ENCODE data around the gene KCNK1. TPM values are rescaled to one million over a fixed set of nuclear protein-coding genes. Genes with fewer than 3 reads are reported as not detected.

The KCNK1 gene
- polyA plus RNA-seq, 1 donor (not counting 4 experiments of a cell fraction or from before 2014, with no cell fraction given), result 17.5 TPM

DNA sequence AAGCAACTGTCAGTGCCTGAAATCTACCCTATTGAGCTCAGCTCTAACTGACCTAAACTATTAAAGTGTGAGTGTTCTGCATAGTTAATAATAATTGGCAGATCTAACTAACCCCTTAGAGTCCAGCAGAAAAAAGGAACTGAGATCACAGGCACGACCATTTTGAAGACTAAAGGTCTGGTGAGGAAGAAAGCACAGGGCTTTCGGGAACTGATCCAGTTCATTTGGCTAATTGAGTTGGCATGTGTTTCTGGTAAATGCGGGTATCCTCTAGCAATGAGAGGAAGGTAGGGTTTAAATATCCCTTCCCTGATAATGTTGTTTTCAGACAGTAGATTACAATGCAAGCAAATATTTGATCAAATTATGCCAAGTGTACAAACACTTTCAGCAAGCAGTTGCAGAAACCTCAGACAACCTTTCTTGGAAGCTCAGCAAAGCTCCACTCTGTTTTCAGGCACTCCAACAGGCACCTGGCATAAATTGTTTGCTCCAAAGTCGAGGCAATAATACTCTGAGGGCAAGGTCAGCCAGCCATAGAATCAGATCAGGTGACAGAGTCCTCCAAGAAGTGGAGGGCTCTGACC, 100.8 kb downstream of the KCNK1 start:
- TF ChIP-seq, protein P1, sequence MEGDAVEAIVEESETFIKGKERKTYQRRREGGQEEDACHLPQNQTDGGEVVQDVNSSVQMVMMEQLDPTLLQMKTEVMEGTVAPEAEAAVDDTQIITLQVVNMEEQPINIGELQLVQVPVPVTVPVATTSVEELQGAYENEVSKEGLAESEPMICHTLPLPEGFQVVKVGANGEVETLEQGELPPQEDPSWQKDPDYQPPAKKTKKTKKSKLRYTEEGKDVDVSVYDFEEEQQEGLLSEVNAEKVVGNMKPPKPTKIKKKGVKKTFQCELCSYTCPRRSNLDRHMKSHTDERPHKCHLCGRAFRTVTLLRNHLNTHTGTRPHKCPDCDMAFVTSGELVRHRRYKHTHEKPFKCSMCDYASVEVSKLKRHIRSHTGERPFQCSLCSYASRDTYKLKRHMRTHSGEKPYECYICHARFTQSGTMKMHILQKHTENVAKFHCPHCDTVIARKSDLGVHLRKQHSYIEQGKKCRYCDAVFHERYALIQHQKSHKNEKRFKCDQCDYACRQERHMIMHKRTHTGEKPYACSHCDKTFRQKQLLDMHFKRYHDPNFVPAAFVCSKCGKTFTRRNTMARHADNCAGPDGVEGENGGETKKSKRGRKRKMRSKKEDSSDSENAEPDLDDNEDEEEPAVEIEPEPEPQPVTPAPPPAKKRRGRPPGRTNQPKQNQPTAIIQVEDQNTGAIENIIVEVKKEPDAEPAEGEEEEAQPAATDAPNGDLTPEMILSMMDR (optimal IDR thresholded peaks at IDR 0.05 in 1 of 3, IDR thresholded peaks at IDR 0.05 in 1 of 3, conservative IDR thresholded peaks at IDR 0.05 in 1 of 3; ENCODE audit: extremely low read depth in 1 of 3, insufficient read depth in 2 of 3, low read length in 3 of 3), result no peak
- no peak for TF ChIP-seq EZH2 (IDR thresholded peaks at IDR 0.05; ENCODE audit: low read length)
- Histone ChIP-seq H2AFZ (ENCODE audit: control insufficient read depth, low read length) (no peak overlapping the region), H3K36me3 (ENCODE audit: control insufficient read depth in 2 of 2, extremely low read depth in 1 of 2, insufficient read depth in 2 of 2, low read length in 2 of 2) (no peaks in the 10 kb centered on the region), H3K79me2 (ENCODE audit: control insufficient read depth, insufficient read depth, low read length) (no peaks in the 10 kb centered on the region), H3K9ac (ENCODE audit: control insufficient read depth, extremely low read depth, insufficient read depth, low read length) (no peak overlapping the region), H3K9me3 (ENCODE audit: control insufficient read depth, low read depth, low read length) (no peaks in the 10 kb centered on the region), H3K9me1 (ENCODE audit: control insufficient read depth, extremely low read depth, insufficient read depth, low read length) (no peaks in the 10 kb centered on the region), H3K27ac (ENCODE audit: control insufficient read depth, insufficient read depth, low read length) (no peak overlapping the region), H3K4me3 (ENCODE audit: control insufficient read depth in 2 of 3, extremely low read depth in 1 of 3, insufficient read depth in 2 of 3, low read depth in 1 of 3, low read length in 3 of 3) (no peak overlapping the region), H3K4me1 (ENCODE audit: control insufficient read depth, extremely low read depth, insufficient read depth, low read length) (no peaks in the 10 kb centered on the region), H4K20me1 (ENCODE audit: control insufficient read depth, extremely low read depth, insufficient read depth, low read length) (no peaks in the 10 kb centered on the region), H3K27me3 (ENCODE audit: control insufficient read depth, extremely low read depth, insufficient read depth, low read length) (peaks cover 3% of the 10 kb centered on the region), H3K4me2 (ENCODE audit: control insufficient read depth, extremely low read depth, insufficient read depth, low read depth, low read length) (no peak overlapping the region)
- no peak for DNase-seq (ENCODE audit: low read depth, low spot score)
- dilution Hi-C loops (cut with MboI; ENCODE audit: extremely low pct_ligation_motif_present, low sequenced_read_pairs), result no loop called here
- peak; percentile 9 for FAIRE-seq

DNA sequence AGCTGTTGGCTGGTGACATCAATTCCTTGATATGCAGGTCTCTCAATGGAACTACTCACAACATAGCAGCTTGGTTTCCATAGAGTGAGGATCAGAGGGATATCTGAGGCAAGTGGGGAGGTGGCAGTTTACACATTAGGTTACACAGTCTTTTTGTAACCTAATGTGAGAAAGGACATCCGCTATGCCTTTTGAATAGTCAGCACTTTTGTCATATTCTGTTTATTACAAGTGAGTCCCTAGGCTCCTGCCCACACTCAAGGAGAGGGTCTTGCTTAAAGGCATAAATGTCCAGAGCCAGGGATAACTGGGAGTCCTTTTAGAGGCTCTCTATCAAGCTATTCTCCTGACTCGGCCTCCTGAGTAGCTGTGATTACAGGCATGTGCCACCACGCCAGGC, 104.2 kb downstream of the KCNK1 start:
- no peaks in the 10 kb centered on the region for H3K9me1 ChIP-seq (ENCODE audit: control insufficient read depth, extremely low read depth, insufficient read depth, low read length)
- H3K4me3 ChIP-seq (ENCODE audit: control insufficient read depth in 2 of 3, extremely low read depth in 1 of 3, insufficient read depth in 2 of 3, low read depth in 1 of 3, low read length in 3 of 3), result no peak overlapping the region
- no peak overlapping the region for H3K27ac ChIP-seq (ENCODE audit: control insufficient read depth, insufficient read depth, low read length)
- no peak overlapping the region for H2AFZ ChIP-seq (ENCODE audit: control insufficient read depth, low read length)
- H3K9me3 ChIP-seq (ENCODE audit: control insufficient read depth, low read depth, low read length), result no peaks in the 10 kb centered on the region
- no peak for TF ChIP-seq EZH2 (IDR thresholded peaks at IDR 0.05; ENCODE audit: low read length)
- TF ChIP-seq, protein P1 (optimal IDR thresholded peaks at IDR 0.05 in 1 of 3, IDR thresholded peaks at IDR 0.05 in 1 of 3, conservative IDR thresholded peaks at IDR 0.05 in 1 of 3; ENCODE audit: extremely low read depth in 1 of 3, insufficient read depth in 2 of 3, low read length in 3 of 3), result no peak
- H4K20me1 ChIP-seq (ENCODE audit: control insufficient read depth, extremely low read depth, insufficient read depth, low read length), result no peaks in the 10 kb centered on the region
- H3K4me1 ChIP-seq (ENCODE audit: control insufficient read depth, extremely low read depth, insufficient read depth, low read length), result no peaks in the 10 kb centered on the region
- H3K27me3 ChIP-seq (ENCODE audit: control insufficient read depth, extremely low read depth, insufficient read depth, low read length), result peaks cover 3% of the 10 kb centered on the region
- no peaks in the 10 kb centered on the region for H3K79me2 ChIP-seq (ENCODE audit: control insufficient read depth, insufficient read depth, low read length)
- H3K36me3 ChIP-seq (ENCODE audit: control insufficient read depth in 2 of 2, extremely low read depth in 1 of 2, insufficient read depth in 2 of 2, low read length in 2 of 2), result no peaks in the 10 kb centered on the region
- FAIRE-seq (no peak), DNase-seq (ENCODE audit: low read depth, low spot score) (no peak)
- no peak overlapping the region for H3K4me2 ChIP-seq (ENCODE audit: control insufficient read depth, extremely low read depth, insufficient read depth, low read depth, low read length)
- dilution Hi-C loops (cut with MboI; ENCODE audit: extremely low pct_ligation_motif_present, low sequenced_read_pairs), result no loop called here
- no peak overlapping the region for H3K9ac ChIP-seq (ENCODE audit: control insufficient read depth, extremely low read depth, insufficient read depth, low read length)
